Omental fat pad (tissue), 4 donors: Measurements from ENCODE around the gene ZWILCH. TPM values are rescaled to one million over a fixed set of nuclear protein-coding genes. Genes with fewer than 3 reads are reported as not detected.
"Not testable (repeated sequence)": the region's sequence is repeated elsewhere in the genome, so short reads cannot be mapped to it uniquely, and the experiment has no call there.

Experiments used
- ATAC-seq: fragments of 150-250 bp; one replicate; pipeline ENCODE4 v1.9.1; 2016; ENCODE audit warnings: mild to moderate bottlenecking, moderate library complexity; ENCODE audit not compliant: low FRiP score
- DNase-seq: peaks from one replicate; pipeline ENCODE4 v3.0.0-alpha.2; 2019; ENCODE audit warnings: low spot score
- CTCF ChIP-seq, 3 donors: fragments of 450-650 bp; IDR thresholded peaks; one replicate each; pipeline ENCODE4 v1.5.1; 2016 to 2017; ENCODE audit warnings: antibody characterized with exemption in 3 of 3, mild to moderate bottlenecking in 3 of 3, moderate library complexity in 2 of 3
- total RNA-seq, 4 donors: library from RNA; depleted of rRNA; stranded (reverse); fragments of >200 nt; gene quantifications; one replicate each; pipeline ENCODE4 v1.1.0, GENCODE V29; 2016

The ZWILCH gene
- total RNA-seq, 4 donors from 2014 or later: 2.5 to 4.8 (median 3.8) TPM

GRCh38 chr15:66489179-66489791, 15.8 kb upstream of the ZWILCH start:
- ATAC-seq: no peak
- no peak for DNase-seq
- no peak for TF ChIP-seq CTCF (IDR thresholded peaks at IDR 0.05)

- no peak for TF ChIP-seq CTCF (IDR thresholded peaks at IDR 0.05)
- DNase-seq (no peak), ATAC-seq (no peak)
Measured at GRCh38 chr15:66491846-66492245, 13.3 kb upstream of the ZWILCH start.

- TF ChIP-seq CTCF (IDR thresholded peaks at IDR 0.05): no peak
- no peak for ATAC-seq
- no peak for DNase-seq
Measured at GRCh38 chr15:66494262-66494661, 10.9 kb upstream of the ZWILCH start.

- DNase-seq (no peak), ATAC-seq (peak; percentile 2)
- TF ChIP-seq CTCF (IDR thresholded peaks at IDR 0.05): no peak
Measured at GRCh38 chr15:66496951-66497501, 8.1 kb upstream of the ZWILCH start.

GRCh38 chr15:66497502-66498455, 7.3 kb upstream of the ZWILCH start, which contains the start of gene SNAPC5:
TSS of gene SNAPC5 (minus strand) at chr15:66497762. CDS start at chr15:66497731, 31 bp downstream.
- ATAC-seq (peak; percentile 87), DNase-seq (peak; percentile 97)
- TF ChIP-seq CTCF (IDR thresholded peaks at IDR 0.05): peak in 2 of 3 donors; percentile 43 to 95

GRCh38 chr15:66498501-66499386, 6.4 kb upstream of the ZWILCH start:
- DNase-seq (no peak), ATAC-seq (no peak)
- TF ChIP-seq CTCF (IDR thresholded peaks at IDR 0.05): no peak

GRCh38 chr15:66500346-66500745, 4.8 kb upstream of the ZWILCH start:
- ATAC-seq, DNase-seq: not testable (repeated sequence)
